Activated gamma-delta T cell treated with Interleukin-2 at 50 U/mL for 16 hours (primary cell): ENCODE data around the gene LPP.

Experiments used
- DNase-seq: peaks from one replicate; pipeline ENCODE4 v3.0.0-alpha.2; 2020

The LPP gene

GRCh38 chr3:188139466-188139865 lies 14.5 kb upstream of the LPP start:
- no peak for DNase-seq

DNA sequence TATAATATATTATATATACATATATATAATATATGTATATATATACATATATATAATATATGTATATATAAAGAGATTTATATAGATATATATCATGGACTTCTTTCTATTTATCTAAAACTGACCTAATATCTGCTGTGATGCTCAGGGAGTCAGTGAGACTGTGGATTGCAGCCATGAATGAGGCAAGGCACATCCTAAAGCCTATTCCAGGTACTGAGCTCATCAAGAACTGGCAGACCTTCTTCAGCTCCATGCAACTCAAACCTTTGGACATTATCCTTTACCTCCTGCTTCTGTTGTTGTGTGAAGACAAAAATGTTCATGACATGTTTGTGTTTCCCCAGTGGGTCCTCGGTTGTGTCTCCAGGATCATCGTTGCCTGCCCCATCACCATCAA lies 7.7 kb upstream of the LPP start:
- no peak for DNase-seq

DNA sequence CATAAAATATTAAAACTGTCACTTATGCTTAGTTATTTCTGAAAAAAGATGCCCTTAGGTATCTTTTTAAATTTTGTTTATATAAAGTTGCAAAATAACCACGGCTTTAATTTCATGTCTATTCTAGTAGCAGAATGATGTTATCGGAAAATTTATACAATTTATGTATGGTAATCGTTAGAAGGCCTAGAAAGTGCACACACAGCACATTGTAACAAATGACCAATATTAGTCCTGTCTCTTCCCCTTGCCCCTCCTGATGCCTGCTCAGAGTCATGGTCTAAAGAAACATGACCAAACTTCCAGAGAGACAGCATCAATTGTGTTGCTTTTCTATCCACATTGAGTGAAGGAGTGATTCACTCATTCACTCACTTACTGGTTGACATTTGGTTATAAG lies 6.2 kb upstream of the LPP start:
- no peak for DNase-seq

- no peak for DNase-seq
Observed at GRCh38 chr3:188148318-188148717, 5.6 kb upstream of the LPP start.

DNA sequence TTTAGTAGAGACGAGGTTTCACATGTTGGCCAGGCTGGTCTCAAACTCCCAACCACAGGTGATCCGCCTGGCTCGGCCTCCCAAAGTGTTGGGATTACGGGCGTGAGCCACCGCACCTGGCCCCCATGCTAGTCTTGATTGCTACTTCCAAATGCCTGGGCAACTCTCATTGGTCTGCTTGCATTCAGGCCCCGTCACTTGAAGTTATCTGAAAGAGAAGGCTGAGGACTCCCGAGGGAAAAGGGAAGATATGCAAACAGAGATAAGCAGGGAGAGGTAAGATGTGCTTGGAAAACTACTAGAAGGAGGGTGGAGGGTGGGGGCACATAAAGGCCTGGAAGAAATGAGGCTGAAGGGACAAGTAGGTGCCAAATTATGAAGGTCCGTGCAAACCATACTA lies 4.4 kb upstream of the LPP start:
- no peak for DNase-seq

GRCh38 chr3:188150982-188151381 lies 3.0 kb upstream of the LPP start:
- no peak for DNase-seq

DNA sequence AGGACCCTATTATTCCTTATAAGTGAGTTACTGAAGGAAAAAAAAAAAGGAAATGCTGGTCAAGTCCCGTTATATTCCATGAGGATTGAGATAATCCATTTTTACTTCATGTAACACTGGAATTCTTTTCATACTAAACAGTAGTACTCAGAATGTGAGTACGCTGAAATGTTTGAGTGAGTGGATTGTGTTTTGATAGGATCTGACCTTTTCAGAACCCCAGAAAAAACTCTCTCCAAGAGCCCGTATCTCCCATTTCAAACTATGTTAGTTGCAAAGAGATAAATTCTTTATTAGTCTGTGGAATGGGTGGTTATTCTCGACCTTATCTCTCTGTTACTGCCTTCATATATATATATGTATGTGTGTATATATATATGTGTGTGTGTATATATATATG lies 2.5 kb upstream of the LPP start:
- no peak for DNase-seq

GRCh38 chr3:188152660-188153436 lies 1.1 kb upstream of the LPP start:
- DNase-seq = no peak

GRCh38 chr3:188153437-188154013 lies 432 bp upstream of the LPP start:
- peak; percentile 21 for DNase-seq

DNA sequence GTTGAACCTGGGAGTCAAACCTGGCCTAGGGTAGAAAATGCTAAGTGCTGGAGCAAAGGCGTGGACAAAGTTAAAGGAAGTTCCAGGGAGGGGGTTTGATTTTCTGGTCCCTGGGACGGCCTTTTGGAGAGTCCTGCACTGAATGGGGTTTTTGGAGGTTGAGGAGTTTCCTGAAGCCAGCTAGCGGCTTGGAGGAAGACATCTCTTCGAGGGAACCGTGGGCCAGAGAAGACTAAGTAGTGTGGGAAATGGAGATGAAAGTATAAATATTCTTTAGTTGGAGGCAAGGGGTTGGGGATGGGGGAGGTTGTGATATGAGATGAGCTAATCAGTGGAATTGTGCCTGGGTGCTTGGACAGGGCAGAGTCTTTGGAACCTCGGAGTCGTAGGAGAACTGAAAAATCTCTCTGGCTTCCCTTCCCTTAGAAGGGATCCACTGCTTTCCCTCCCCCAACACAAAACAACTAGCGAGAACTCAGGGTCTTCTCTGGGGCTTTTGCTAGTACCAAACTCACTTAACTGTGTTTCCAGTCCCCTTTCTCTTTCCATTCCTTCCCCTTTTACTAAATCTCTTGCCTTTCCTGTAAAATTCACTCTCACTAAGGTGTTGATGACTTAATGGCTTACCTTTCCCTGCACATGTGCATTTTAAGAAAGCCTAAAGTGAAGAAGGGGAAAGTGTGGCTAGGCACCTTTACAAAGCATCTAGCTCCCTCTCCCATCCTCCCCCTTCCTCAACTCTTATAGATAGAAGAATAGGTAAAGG lies 1.0 kb downstream of the LPP start:
- no peak for DNase-seq

GRCh38 chr3:188156056-188156455 lies 2.1 kb downstream of the LPP start:
- no peak for DNase-seq

DNA sequence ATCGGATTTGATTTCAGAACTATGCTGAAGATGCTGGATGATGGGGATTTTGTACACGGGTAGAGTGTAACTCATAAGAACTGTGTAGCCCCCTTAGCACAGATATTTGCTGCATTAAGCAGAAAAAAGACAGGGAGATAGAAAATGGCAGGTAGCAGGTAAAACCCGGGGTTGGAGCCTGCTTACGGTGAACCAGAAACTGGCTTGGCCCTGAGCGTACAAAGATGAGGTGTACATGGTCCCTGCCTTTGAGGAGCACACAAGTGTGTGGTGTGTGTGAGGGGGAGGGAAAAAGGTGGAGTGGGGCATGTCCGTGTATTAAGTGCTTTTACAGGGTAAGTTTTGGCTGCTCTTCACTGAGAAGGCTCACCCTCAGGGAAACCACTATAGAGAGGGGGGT lies 3.5 kb downstream of the LPP start:
- no peak for DNase-seq

DNA sequence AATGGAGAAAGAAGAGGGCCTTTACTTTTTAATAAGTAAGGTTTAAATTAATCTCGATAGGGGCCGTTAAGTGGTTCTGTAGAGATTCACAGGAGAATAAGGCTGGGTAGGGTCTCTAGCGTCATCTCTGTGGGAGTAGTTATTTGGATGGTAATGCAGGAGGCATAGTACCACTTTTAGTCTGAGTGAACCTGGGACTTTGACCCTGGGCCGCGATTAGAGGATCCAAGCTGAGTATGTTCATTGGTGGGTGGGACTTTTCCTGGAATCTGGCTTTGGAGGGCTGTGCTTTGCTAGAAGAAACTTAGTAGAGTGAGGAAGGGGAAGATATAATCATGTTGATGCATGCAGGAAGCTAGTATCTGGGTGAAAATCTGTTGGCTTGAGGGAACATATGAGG lies 4.0 kb downstream of the LPP start:
- no peak for DNase-seq

- DNase-seq = no peak
Observed at GRCh38 chr3:188158731-188159310, 4.9 kb downstream of the LPP start.

- no peak for DNase-seq
Observed at GRCh38 chr3:188160751-188161150, 6.8 kb downstream of the LPP start.

DNA sequence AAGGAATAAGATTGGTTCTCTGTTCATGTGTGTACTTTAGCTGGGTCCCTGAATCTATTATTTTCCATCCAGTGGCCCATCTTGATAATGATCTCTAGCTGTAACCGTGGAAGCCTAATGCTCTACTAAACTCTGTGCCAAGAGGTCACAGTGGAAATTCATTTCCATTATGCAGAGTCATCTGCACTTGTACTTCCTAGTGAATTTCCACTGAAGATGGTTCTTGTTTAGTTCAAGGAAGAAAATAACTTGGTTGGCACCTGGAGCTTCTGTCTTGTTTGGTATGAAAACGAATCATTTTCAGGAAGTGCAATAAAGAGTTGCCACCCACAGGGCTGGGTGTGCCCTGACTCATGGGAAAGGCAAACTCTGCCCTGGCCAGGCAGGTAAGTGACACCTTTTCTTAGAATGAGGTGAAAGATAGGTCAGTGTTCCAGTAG lies 10.3 kb downstream of the LPP start:
- DNase-seq = no peak

DNA sequence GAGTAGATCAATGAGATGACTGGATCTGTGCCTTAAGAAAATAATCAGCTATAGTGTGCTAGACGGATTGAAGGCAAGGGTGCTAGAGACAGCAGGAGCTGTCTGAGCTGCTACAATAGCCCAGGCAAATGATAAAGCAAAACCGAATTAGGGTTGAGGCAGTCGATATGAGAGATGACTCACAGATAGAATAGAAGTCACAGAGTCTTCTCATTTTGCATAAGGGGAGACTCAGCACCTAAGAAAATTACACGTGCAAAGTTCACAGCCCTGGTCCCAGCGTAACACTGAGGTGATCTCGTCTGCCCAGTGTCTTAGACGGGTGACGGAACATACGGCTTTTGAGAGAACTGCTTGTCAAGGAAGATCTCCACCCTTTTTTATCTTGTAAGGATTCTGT lies 11.6 kb downstream of the LPP start:
- DNase-seq = no peak

DNA sequence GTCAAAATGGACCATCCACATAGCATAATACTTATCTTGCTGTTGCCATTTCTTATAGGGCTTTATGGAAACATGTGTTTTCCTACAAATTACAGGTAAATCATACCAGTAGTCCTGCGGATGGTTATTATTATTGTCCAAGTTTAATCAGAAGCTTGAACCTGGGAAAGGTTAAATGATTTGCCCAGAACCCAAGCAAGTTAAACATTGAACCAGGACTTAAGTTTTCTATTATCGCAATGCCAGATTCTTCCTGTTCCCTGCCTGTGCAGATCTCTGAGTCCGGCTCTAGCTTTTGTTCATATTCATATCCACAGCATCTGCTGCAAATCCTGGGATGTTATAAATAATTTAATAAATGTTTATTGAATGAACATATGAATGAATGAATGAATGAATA lies 12.5 kb downstream of the LPP start:
- no peak for DNase-seq

DNA sequence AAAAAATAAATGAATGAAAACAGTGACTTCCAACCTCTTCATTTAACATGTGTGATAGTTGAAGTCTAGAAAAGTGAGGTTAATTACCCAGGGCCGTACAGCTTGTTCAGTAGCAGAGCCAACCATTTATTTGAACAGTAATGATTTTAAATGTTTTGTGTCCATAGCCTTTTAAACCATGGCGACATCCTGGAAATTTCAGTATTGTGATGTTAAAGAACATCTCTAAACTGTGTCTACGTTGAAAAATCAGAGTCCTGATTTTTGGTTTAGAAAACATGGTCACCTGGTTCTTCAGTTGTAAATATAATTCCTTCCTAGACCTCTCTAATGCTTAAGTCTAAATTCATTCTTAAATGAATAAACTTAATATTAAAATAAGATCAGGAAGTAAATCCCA lies 14.2 kb downstream of the LPP start:
- no peak for DNase-seq

GRCh38 chr3:188168648-188169047 lies 14.7 kb downstream of the LPP start:
- DNase-seq = no peak

DNA sequence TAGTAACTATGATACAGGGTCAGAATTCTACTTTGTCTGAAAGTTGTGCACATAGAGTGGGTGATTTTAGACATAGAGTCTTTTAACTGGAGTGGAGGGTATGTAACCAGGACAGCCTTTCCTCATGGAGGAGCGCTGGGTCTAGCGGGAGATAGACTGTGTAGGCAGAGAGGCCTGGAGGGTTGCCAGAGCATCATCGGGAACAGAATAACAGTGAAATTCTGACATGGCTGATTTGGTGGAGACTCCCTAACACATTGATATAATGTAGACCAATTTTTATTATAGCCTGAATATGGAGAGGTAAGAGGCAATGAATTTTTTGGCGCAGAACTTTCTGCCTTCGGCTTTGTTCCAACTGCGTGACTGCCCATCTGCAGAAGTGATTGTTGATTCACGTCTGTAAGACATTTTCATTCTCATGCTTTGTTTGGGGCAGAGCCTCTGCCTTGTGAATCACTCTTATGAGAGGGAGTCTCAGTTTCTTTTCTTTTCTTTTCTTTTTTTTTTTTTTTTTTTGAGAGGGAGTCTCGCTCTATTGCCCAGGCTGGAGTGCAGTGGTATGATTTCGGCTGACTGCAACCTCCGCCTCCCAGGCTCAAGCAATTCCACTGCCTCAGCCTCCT lies 16.0 kb downstream of the LPP start:
- no peak for DNase-seq

DNA sequence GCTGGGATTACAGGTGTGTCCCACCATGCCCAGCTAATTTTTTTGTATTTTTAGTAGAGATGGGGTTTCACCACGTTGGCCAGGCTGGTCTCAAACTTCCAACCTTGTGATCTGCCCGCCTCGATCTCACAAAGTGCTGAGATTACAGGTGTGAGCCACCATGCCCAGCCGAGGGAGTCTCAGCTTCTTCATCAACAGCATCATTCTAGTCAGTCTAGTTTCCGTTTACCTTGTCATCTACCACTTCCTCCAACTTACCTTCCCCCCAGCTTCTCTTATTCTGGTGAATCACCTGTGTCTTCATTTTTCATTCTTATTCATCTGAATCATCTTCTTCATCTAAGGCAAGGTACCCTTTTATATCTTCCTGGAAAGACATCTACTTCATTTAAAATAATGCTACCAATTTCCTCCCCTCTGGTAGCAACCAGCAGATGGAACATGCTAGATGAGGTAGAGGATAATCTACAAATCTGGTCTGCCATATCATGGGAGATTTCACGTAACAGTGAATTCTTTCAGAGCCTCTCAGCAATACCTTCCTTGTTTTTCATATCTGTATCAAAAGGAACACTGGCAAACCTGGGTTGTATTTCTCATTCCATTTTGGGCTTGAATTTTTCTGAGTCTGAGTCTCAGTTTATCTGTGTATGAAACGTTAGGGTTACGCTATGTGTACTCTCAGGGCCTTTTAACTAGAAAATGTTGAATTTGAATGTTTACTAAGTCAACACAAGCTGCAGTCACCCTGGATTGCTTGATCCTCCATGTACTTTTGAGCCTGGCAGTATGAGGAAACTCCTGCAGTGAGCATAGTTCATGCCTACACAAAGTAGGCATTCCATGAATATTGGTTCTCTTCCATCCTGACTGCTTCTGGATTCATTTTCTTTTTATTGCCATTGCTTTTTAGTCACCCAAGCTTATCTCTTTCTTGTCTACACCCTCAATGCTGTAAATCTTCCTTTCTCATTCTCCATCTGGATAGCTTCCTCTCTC lies 16.8 kb downstream of the LPP start:
- DNase-seq = peak; percentile 32
